GM18907 (cell line): Measurements from ENCODE around the gene AP2B1.
"Not testable (repeated sequence)": the region's sequence is repeated elsewhere in the genome, so short reads cannot be mapped to it uniquely, and the experiment has no call there.

Source experiments
- ATAC-seq: cut with Tn5 transposase; IDR thresholded peaks from one replicate; pipeline ENCODE4 v1.9.1; 2021; ENCODE audit warnings: mild to moderate bottlenecking, moderate library complexity; ENCODE audit not compliant: unreplicated experiment

AP2B1 gene

DNA sequence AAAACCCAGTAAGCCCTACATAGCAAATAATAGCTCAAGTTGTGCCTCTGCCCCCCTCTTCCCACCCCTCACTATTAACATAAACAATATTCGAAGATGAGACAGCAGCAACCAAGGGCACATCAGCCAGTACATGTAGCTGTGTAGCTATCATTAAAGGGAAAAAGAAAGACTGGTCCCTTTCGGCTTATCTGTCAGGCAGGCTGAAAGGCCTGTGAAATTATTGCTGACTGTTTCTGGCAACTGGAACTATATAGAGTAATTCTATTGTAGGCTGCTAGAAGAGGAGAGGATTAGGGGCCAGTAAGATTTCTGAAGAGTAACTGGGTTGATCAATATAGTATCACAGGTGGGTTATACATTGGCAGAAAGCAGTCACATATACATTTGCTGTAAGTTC is 107.8 kb downstream of the AP2B1 start:
- ATAC-seq = no peak

DNA sequence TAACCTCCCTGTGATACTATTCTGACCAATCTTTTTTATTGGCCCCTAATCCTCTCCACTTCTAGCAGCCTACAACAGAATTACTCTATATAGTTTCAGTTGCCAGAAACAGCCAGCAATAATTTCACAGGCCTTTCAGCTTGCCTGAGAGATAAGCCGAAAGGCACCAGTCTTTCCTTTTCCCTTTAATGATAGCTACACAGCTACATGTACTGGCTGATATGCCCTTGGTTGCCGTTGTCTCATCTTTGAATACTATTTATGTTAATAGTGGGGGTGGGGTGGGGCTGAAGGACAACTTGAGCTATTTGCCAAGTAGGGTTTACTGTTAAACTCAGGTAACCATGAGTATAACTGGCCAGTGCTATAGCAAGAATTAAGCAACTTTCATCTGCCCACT is 108.5 kb downstream of the AP2B1 start:
- ATAC-seq = no peak

DNA sequence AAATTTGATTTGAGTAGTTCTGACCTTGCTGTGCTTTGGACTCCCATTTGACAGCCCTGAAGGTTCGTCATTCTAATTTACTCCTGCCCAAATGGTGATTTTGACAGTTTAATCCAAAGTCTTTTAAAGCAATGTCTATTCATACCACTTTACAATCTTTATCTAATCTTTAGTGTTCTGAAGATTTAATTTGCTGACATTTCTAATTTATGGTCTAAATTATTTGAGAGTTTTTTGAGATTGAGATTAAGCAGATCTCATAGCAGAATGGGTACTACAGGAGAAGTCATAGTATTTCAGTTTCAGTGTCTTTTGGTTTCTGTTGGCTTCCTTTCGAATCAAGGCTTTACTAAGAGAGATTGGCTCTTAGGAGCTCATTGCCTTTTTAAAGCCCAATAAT is 111.7 kb downstream of the AP2B1 start:
- ATAC-seq = no peak

DNA sequence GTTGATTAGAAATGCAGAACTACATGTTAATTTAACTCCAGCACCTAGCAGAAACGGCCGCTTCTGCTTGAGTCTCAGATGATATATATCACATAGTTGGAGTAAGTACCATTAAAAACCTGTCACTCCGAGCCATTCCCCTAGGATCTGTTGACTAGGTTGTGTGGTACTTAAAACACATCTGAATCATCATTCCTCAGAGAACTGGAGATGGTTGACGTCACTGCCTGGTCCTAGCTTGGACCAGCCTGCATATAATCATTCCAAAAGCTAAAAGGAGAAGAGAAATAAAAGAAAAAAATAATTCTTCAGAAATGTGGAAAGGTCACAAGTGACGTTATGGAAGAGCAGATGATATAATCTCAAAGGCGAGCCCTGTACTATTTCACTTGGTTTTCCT is 113.0 kb downstream of the AP2B1 start:
- no peak for ATAC-seq

DNA sequence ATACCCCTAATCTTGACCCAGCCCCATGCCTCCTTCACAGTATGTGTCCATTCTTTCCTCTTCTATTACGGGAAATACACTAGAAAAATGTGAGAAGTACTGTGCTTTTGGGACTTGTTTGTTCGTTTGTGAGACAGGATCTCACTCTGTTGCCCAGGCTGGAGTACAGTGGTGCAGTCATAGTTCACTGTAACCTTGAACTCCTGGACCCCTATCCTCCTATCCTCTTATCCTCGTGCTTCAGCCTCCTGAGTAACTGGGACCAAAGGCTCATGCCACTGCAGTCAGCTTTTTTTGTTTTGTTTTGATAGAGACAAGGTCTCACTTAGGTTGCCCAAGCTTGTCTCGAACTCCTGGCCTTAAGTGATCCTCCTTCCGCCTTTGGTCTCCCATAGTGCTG is 114.4 kb downstream of the AP2B1 start:
- ATAC-seq = no peak

DNA sequence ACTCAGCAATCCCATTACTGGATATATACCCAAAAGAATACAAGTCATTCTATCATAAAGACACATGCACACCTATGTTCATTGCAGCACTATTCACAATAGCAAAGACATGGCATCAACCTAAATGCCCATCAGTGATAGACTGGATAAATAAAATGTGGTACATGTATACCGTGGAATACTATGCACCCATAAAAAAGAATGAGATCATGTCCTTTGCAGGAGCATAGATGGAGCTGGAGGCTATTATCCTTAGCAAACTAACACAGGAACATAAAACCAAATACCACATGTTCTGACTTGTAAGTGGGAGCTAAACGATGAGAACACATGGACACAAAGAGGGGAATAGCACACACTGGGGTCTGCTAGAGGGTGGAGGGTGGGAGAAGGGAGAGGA is 116.2 kb downstream of the AP2B1 start:
- ATAC-seq = not testable (repeated sequence)

DNA sequence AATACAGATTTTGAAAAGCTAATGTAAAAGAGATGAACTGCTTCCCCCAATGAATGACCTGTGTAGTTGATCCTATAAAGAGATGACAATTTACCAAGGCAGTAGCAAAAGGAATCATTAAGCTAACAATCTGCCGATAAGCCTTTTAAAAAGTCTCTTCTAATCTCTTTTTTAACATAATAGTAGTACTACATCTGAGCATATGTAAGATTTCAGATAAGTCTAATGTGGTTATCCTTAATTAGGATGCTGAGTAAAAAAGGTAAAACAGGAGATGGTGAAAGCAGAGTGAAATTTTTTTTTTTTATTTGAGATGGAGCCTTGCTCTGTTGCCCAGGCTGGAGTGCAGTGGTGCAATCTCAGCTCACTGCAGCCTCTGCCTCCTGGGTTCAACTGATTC is 118.1 kb downstream of the AP2B1 start:
- no peak for ATAC-seq

DNA sequence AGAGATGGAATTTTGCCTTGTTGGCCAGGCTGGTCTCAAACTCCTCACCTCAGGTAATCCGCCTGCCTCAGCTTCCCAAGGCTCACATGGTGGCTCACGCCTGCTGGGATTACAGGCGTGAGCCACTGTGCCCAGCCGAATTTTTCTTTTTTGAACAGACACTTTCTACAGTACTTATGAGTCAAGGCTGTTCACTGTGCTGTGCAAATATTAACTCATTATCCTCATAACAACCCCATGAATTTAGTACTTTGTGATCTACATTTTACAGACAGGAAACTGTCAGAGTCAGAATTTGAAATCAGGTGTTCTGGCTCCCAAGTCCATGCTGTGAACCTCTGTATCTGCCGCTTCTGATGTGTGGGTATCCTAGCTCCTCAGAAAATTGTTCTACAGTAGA is 118.6 kb downstream of the AP2B1 start:
- ATAC-seq = no peak

DNA sequence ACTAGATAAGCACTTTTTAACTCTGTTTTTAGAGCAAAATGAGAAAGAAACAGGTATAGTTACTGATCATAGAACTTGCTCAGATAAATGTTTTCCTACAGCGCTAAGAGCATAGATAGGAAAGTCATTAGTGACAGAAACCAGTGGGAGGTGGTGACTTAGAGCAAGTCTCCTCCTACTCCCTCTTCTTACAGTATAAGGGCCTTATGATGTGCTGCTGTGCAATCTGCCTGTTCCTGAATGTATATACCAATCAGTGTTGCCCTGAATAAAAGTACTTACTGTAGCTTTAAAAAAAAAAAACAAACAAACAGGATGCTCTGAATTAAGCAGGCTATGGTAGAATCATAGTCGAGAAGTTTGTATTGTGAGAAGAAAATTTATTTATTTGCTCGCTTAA is 121.0 kb downstream of the AP2B1 start:
- ATAC-seq = no peak

DNA sequence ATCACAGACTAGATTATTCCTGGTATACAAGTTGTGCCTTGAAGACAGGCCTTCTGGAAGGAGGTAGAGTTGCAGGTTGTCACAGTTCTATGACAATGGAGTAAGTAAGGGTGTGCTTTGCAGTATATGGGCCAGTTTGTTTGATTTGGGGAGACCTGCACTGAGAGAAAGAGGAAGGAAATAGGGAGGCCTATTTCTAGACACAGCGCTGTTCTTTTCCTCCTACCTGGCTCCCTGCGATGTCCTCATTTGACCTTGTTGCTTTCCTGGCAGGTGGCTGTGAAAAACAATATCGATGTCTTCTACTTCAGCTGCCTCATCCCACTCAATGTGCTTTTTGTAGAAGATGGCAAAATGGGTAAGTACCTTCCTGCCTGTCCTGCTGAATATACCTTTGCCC is 121.8 kb downstream of the AP2B1 start:
- no peak for ATAC-seq

DNA sequence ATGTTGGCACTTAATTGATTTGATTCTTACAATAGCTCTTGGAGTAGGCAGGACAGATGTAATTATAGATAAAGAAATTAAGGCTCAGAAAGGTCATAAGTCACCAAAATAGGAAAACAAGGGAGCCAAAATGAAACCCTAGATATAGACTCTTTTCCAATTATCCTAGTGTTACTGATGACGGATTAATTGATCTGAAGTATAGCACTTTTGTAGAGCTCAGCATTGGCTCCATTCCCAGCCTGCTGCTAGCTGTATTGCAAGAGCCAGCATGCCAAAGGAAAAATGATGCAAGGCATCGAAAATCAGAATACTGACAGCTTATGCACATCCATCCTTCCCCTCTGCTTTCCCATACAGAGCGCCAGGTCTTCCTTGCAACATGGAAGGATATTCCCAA is 122.8 kb downstream of the AP2B1 start:
- no peak for ATAC-seq

DNA sequence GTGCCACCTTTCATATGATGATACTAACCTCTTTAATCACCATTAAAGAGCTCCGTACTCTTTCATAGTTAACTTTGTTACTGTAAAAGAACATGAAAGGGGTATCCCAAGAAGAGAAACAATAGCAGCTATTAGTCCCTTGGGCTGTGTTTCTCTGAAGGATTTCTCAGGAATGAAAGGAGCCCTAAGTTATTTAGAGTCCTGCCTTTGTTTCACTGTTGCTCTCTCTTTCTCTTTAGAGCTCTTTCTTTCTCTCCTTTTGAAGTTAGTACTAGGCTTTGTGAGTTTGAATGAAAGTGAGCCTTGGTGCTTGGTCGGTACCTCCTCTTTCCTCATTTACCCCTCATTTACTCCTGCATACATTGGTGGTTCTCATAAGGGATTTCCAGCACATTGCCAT is 123.8 kb downstream of the AP2B1 start:
- ATAC-seq = no peak

DNA sequence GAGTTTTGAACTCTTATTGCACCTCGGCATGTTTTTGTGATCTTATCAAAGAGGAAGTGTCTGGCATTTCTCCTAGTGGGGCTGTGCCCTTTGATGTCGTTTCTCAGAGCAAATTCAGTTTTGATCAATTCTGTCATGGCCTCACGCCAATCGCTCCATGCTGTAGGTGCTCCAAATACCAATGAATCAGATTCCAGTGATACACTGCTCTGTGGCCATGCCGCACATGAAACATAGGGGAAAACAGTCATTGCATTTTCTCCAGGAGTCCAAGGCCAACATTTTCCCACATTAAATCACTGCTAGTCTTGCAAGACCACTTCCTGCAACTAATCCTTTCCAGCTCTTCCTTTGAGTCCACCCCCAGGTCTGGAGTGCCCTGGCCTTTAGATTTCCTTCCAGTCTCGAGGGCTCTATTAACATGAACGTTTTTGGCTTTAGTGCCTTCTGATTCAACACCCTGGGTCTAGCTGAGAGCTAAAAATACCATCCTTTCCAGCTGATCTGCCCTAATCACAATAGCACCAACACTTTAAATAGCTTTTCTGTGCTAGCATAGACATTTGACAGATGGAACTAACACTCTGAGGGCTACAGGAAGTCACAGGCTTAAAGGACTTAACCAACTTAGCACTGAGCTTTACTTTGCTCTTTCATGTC is 126.1 kb downstream of the AP2B1 start:
- no peak for ATAC-seq

DNA sequence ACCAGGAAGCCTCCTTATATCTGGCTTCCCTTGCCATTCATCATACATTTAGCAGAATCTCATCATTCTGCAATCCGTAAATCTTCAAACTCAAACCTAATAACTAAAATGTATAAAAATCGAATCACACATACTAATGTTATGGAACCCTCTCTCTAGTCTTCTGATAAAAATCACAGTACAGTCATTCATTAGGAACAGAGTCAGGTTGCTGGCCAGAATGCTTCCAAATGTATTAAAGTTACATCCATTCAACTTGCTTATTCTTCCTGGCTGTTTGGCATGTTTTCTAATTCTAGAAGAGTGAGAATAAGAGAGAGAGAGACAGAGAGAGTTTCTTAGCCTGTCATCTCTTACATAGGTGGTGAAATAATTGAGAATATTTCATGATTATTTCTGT is 127.9 kb downstream of the AP2B1 start:
- ATAC-seq = no peak

DNA sequence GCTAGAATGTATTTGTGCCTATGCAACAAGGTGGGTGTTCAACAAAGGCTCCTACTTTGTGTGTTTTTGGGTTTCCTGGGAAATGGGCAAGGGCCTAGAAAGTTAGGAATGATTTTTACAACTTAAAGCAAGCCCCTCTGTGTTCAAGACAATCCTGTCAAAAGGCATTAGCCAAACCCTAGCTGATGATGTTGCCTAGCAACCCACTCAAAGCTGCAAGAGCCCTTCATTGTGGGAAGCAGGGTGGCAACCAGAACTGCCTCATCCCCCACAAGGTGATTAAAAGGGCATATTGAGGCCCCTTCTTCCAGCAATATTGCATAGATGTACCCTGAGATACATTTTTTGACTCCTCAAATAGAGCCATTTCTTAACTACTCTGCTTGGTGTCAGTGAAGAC is 128.3 kb downstream of the AP2B1 start:
- ATAC-seq = no peak

DNA sequence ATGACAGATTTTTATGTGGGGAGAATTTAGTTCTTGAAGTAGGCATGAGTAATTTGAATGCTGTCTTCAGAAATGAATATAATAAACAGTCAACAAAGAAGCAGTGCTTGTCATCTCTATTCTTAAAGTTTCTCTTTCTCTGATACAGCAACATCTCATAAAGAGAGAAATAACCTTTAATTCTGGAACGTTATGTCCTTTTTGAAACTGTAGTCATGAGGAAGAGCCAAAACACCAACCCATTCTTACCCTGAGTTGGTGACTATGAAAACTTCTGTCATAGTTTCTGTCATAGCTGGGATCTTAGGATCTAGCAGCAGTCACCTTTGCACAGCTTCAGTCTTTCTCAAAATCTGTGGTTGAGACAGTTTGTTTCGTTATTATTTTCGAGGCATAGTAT is 129.1 kb downstream of the AP2B1 start:
- ATAC-seq = no peak

DNA sequence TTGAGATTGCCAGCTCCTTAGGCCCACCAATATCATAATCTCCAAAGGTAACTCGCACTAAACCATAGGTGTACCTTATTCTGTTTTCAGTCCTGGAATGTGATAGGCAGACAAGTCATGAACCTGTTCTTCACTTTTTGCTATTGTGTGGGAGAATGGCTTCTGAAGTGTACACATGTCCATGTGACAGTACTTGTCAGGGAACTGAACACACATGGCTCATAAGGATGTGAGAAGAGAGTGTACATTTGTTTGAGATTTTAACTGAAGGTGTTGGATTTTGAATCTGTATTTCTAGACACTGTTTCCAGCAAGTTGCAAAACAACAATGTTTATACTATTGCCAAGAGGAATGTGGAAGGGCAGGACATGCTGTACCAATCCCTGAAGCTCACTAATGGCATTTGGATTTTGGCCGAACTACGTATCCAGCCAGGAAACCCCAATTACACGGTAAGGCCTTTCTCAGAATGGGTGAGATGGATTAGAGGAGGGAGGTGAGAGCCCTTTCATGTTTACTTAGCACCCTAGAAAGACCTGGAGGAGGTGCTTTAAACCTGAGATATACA is 129.9 kb downstream of the AP2B1 start:
- ATAC-seq = no peak

DNA sequence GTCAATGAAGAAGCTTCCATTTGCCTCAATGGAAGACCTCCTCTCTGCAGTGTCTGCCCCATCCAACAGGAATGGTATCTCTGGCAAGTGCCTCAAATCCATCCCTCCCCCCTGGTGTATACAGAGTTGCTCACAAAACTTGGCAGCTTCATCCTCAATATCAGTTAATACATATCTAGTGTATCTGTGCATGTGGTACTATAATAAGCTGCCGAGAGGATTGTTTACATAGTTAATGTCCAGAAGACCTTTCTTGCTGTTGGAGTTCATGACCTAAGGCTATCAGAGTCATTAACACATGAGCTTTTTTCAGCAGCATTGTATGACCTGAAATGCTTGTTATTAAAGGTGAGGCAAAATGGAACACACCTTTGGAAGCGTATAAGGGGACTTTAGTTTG is 130.4 kb downstream of the AP2B1 start:
- no peak for ATAC-seq

DNA sequence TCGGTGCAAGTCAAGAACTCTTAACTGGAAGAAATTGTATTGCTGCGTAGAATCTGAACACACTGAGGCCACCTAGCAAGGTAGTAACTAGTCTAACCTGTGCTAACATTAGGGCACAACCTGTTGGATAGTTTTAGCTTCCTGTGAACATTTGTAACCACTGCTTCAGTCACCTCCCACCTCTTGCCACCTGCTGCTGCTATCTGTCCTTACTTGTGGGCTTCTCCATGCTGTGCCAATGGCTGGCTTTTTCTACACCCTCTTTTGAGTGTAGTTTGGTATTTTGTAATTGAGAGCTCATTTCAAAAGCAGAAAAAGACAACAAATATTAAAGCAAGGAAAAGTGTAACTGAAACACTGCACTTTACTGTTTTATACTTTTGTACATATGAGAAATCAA is 136.6 kb downstream of the AP2B1 start:
- ATAC-seq = no peak

DNA sequence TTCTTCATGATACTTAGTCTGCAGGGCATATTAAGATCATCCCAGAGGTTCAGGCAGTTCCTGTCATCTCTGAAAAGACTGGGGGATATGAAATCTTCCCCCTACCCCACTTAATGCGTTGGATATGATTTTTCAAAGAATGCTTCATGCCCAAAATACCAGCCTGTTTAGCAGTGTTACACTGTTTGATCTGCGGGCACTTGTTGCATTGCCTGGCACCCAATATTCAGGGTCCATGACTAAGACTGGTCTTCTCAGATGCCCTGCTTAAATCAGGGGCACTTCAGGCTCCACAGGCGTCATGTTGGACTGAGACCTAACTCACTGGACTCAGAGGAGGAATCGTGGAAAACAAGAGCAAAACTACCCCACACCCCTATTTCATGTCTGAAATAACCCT is 137.9 kb downstream of the AP2B1 start:
- ATAC-seq = no peak

DNA sequence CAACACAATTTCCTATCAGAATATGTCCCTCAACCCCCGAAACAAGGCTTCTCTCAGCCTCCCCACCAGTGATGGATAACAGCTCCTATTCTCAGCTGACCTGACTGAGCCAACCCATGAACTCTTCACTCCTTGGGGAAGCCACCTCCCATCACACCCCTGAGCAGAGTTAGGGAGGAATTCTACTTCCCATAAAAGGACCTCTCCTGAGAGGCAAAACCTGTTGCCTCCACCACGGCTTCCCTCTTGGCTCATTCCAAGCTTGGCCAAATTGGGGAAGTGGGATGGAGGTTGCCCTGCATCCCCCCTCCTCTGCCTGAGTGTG is 138.6 kb downstream of the AP2B1 start:
- no peak for ATAC-seq

DNA sequence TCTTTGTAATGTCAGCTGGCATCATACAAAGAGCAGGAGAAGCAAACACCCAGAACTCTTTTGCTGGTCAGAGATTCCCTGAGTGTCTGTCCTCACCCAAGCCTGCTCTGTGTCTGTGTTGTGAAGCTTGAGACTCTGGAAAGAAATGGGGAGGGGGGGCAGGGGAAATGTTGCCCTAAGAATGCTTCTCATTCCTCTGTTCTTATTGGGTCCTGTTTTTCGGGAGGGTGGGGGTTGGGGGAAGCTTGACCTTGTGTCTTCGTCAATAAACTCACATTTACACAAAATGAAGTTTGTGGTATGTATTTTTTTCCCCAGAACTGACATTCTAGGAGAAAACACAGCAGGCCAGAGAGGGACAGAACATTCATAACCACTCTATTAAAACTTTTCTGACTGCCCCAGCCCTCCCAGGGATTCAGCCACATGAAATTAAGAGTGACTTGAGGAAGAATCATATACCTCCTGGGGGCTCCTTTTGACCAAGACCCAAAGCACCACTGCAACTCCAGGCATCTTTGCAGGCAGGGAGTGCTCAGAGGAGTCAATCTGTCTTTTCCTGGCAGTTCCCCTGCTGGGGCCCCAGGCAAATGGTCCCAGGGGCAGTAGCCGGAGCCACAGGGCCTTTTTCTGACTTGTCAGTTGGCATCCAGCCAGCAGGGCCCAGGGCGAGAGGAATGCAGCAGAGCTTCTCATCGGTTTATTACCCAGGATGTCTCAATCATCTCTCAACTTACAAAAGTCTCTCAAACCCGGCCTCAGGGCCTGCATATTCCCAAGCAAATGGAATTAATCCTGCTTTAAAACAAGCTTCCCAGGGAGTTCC is 139.2 kb downstream of the AP2B1 start:
- ATAC-seq = no peak
